ENCODE measurements around the gene EDIL3.
"Not testable (repeated sequence)": the region's sequence is repeated elsewhere in the genome, so short reads cannot be mapped to it uniquely, and the experiment has no call there.

EDIL3 gene

GRCh38 chr5:84299959-84300358, 84.7 kb downstream of the EDIL3 start:
- no peak for DNase-seq (ENCODE audit: low read depth in 2 of 2)

GRCh38 chr5:84298628-84299027, 86.1 kb downstream of the EDIL3 start:
- no peak for DNase-seq (ENCODE audit: low read depth in 2 of 2)

GRCh38 chr5:84297641-84298040, 87.0 kb downstream of the EDIL3 start:
- not testable (repeated sequence) for DNase-seq (ENCODE audit: low read depth in 2 of 2)

- no peak for DNase-seq (ENCODE audit: low read depth in 2 of 2)
Observed at GRCh38 chr5:84292788-84293653, 91.7 kb downstream of the EDIL3 start.

GRCh38 chr5:84292000-84292642, 92.6 kb downstream of the EDIL3 start:
- DNase-seq (ENCODE audit: low read depth in 2 of 2), result no peak

- no peak for DNase-seq (ENCODE audit: low read depth in 2 of 2)
Observed at GRCh38 chr5:84290673-84291072, 94.0 kb downstream of the EDIL3 start.

GRCh38 chr5:84290161-84290560, 94.5 kb downstream of the EDIL3 start:
- DNase-seq (ENCODE audit: low read depth in 2 of 2), result no peak

- DNase-seq (ENCODE audit: low read depth in 2 of 2), result no peak
Observed at GRCh38 chr5:84287951-84288350, 96.7 kb downstream of the EDIL3 start.

- no peak for DNase-seq (ENCODE audit: low read depth in 2 of 2)
Observed at GRCh38 chr5:84286662-84287061, 98.0 kb downstream of the EDIL3 start.

- DNase-seq (ENCODE audit: low read depth in 2 of 2), result no peak
Observed at GRCh38 chr5:84285641-84286637, 98.7 kb downstream of the EDIL3 start.

- no peak for DNase-seq (ENCODE audit: low read depth in 2 of 2)
Observed at GRCh38 chr5:84281383-84281782, 103.3 kb downstream of the EDIL3 start.

- DNase-seq (ENCODE audit: low read depth in 2 of 2), result no peak
Observed at GRCh38 chr5:84279234-84279633, 105.4 kb downstream of the EDIL3 start.

GRCh38 chr5:84275609-84276008, 109.1 kb downstream of the EDIL3 start:
- no peak for DNase-seq (ENCODE audit: low read depth in 2 of 2)

- no peak for DNase-seq (ENCODE audit: low read depth in 2 of 2)
Observed at GRCh38 chr5:84274585-84275468, 109.9 kb downstream of the EDIL3 start.

GRCh38 chr5:84273517-84273883, 111.2 kb downstream of the EDIL3 start:
- DNase-seq (ENCODE audit: low read depth in 2 of 2), result no peak

GRCh38 chr5:84272771-84273516, 111.7 kb downstream of the EDIL3 start:
- no peak for DNase-seq (ENCODE audit: low read depth in 2 of 2)

GRCh38 chr5:84265739-84266550, 118.7 kb downstream of the EDIL3 start:
- no peak for DNase-seq (ENCODE audit: low read depth in 2 of 2)

GRCh38 chr5:84265130-84265529, 119.5 kb downstream of the EDIL3 start:
- DNase-seq (ENCODE audit: low read depth in 2 of 2), result no peak

- no peak for DNase-seq (ENCODE audit: low read depth in 2 of 2)
Observed at GRCh38 chr5:84260939-84261338, 123.7 kb downstream of the EDIL3 start.

Data from stimulated activated CD8-positive, alpha-beta memory T cell treated with anti-CD3 and anti-CD28 coated beads, Interleukin-7, amount 100 ng/mL, for 1 hour (primary cell).